RKO (cell line): Measurements from ENCODE around the gene CELA1.

Experiments
- DNase-seq: peaks from one replicate; pipeline ENCODE4 v3.0.0-alpha.2; 2016; ENCODE audit warnings: low spot score

CELA1 gene

GRCh38 chr12:51374856-51375255, 28.4 kb upstream of the CELA1 start:
- DNase-seq = no peak

DNA sequence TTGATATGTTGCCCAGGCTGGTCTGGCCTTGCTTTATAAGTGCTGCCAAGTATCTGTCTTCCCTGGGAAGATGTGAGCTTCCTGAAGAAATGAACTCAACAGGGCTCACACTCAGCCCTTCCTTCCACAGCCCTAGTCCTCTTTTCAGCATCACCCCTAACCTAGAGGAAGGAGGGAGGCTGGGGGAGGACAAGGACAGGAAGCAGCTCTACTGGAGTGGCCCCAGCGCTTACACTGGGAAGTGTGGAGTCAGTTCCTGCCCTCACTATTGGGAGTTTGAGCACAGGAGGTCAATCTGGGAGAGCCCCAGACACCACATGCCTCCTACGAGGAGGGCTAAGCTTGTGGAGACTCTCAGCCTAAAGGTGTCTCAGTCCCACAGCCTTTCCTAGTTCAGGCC, 27.9 kb upstream of the CELA1 start:
- no peak for DNase-seq

DNA sequence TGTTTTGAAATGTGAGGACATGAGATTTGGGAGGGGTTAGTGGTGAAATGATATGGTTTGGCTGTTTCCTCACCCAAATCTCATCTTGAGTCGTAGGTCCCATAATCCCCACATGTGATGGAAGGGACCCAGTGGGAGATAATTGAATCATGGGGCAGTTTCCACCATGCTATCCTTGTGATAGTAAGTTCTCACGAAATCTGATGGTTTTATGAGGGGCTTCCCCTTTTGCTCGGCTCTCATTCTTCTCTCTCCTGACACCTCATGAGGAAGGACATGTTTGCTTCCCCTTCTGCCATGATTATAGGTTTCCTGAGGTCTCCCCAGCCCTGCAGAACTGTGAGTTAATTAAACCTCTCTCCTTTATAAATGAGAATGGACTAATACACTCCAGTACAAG, 26.7 kb upstream of the CELA1 start:
- no peak for DNase-seq

DNA sequence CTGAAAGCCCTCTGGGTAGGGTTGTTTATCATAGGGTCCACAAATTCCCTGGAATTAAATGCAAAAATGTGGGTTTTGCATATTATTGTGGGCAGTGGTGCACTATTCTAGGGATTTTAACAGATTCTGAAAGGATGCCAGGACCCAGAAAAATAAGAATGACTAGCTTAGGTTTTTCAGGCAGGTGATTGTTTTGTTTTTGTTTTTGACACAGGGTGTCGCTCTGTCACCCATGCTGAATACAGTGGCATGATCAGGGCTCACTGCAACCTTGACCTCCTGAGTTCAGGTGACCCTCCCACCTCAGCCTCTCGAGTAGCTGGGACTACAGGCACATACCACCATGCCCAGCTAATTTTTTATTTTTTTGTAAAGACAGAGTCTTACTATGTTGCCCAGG, 25.5 kb upstream of the CELA1 start:
- DNase-seq = no peak

DNA sequence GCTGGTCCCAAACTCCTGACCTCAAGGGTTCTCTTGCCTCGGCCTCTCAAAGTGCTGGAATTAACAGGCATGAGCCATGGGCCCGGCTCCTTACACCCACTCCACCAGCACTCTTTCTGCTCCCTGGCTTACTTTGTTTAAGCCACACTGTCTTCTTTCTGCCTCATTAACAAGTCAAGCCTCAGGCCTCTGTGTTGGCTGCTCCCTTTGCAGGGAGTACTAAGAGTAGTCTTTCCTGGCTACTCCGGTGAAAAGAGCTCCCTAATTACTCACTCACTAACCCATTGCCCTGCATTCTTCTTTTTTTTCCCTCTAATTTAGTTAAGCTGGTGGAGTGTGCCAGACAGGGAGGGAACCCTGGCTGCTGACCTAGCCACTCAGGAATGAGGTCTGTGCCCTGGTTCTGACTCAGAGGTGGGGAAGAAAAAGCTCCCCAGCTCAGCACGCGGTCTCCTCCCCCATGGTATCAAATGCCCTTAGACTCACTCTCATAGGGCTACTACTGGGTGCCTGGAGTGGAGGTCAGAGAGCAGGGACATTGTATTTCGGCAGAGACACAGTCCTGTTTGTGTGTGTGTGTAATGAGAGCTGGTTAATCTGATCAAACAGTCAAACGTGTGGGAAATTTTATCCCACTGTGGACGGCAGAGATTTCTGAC, 24.9 kb upstream of the CELA1 start:
- peak; percentile 97 for DNase-seq

DNA sequence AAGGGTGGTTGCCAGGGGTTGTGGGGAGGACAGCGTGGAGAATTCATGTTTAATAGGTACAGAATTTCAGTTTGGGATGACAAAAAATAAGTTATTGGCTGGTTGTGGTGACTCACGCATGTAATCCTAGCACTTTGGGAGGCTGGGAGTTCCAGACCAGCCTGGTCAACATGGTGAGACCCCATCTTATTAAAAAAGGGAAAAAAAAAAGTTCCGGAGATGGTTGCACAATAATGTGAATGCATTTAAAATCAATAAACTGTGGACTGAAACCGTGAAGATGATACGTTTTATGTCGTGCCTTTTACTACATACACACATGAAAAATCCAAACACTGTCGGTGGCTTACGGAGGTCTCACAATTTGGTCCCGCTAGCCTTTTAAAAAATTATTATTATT, 24.2 kb upstream of the CELA1 start:
- DNase-seq = no peak

- DNase-seq = no peak
These were observed 23.1 kb upstream of the CELA1 start for GRCh38 chr12:51369581-51369980.

GRCh38 chr12:51368640-51369517, 22.4 kb upstream of the CELA1 start:
- no peak for DNase-seq

DNA sequence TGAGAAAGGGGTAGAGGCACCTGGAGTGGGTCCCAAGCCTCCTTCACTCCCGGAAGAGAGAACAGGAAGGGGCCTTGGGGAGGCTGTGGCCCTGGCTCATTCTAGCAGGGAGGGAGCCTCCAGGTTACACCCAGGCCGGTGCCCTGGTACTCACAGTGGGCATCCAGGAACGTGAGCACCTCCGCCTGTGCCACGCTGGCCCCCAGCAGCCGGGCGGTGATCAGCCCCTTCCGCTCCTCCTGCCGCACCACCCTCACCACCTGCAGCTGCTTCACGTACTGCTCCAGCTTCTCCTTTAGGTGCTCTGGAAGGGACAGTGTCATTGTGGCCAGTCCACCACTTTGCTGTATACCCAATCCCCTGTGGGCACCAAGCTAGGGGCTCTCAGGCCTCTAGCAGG, 18.8 kb upstream of the CELA1 start:
- DNase-seq = no peak

- DNase-seq = no peak
These were observed 17.5 kb upstream of the CELA1 start for GRCh38 chr12:51364001-51364400.

DNA sequence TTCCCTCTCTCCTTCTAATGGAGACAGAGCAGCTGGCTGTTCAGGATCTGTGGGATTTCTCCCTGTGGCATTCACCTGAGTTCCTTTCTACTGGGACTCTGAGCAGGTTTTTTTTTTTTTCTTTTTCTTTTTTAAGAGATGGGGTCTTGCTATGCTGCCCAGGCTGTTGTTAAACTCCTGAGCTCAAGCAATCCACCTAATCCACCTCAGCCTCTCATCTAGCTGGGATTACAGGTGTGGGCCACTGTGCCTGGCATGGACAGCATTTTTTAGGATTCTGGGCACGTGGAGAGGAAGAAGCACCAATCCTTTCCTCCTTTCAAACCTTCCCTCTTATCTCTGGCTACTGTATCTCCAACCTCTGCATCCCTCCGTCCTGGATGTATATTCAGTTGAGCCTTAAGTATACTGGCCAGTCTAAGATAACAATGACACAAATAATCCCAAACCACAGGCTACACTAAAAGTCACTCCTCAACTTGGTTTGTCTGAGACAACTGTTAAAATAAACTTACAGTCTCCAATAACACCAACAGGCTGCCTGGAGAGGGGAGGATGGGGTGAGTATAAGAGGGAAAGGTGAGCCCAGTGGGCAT, 16.4 kb upstream of the CELA1 start:
- no peak for DNase-seq

- no peak for DNase-seq
These were observed 15.8 kb upstream of the CELA1 start for GRCh38 chr12:51362307-51362706.

- DNase-seq = no peak
These were observed 14.9 kb upstream of the CELA1 start for GRCh38 chr12:51361161-51362016.

DNA sequence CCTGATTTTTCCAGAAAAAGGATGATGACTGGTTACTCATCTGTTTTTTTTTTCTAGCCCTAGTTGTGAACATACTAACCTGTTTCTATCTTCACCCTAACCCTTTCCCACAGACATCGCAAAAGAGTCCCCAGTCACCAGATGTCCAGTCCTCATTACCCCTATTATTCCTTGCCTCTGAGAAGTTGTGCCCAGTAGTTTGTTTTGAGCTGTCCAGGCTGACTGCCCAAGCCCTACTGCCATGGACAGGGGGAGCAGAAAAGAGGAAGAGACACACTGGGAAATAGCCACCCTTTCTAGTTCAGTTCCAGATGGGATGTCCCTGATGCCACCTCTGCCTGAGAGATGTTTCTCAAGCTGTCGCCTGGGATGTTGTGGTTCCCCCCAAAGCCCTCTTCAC, 13.8 kb upstream of the CELA1 start:
- DNase-seq = no peak

- DNase-seq = no peak
These were observed 13.4 kb upstream of the CELA1 start for GRCh38 chr12:51359851-51360250.

DNA sequence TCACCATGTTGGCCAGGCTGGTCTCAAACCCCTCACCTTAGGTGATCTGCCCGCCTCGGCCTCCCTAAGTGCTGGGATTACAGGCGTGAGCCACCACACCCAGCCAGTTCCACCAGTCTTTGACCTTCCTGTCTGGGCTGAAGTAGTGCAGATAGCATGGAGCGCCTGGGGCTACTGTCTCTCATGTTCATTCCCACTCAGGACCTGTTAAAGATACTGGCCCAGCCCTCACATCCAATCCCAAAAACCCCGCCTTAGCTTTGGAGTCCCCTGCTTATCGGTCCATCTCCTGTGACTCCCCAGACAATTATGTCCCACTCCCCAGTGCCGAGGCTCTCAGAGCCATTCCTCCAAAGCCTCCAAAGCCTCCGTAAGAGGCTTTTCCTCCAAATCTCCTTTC, 12.0 kb upstream of the CELA1 start:
- DNase-seq = no peak

DNA sequence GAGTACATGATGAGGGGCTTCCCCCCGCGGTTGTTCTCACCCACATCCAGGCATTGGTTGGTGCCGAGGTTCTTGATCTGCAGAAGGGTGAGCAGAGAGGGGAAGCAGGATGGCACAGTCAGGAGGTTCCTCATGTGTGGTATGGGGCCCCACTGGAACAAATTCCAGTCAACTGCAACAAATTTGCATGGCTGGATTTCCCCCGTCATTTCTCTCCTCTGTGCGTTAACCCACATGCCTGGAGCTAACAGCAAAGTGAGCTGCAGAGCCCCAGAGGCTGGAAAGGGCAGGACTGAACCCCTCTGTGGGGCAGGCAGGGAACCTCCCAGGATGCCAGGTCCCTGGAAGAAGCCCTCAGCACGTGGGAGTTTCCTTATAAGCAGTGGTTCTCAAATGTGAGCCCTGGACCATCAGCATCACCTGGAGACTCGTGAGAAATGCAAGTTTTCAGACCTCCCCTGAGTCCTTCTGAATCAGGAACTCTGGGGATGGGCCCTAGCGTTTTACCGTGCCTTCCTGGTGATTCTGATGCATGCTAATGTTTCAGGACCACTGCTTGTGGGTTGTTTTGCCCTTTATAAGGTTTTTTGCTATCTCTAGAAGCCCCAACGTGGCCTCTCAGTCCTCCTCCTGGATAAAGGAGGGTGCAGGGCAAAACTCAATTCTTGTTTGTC, 11.0 kb upstream of the CELA1 start:
- DNase-seq = no peak

DNA sequence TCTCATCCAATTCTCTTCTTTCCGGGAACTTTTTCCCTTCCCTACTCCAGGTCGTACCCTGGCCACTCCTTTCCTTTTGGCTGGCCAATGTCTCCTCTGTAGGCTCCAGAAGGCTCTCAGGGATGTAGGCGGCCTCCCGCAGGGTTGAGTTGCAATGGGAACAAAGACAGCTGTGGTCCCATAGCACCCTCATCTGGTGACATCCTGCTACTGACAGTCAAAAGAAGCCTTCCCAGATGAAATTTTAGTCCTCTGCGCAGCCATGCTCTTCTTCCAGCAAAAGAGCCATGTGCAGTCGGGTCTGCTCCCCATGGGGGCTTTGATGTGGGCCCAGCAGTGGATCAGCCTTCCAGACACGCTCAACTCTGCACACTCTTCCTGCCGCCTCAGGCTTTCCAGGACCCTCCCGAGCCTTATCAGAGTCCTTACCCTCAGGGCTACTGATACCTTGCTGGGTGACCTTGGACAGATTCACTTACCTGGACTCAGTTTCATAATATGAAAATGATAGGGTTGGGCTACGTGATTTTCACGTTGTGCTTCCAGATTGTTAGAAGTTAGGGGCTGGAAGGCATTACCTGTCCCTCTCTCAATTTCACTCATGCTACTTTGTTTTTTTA, 5.5 kb upstream of the CELA1 start:
- no peak for DNase-seq

DNA sequence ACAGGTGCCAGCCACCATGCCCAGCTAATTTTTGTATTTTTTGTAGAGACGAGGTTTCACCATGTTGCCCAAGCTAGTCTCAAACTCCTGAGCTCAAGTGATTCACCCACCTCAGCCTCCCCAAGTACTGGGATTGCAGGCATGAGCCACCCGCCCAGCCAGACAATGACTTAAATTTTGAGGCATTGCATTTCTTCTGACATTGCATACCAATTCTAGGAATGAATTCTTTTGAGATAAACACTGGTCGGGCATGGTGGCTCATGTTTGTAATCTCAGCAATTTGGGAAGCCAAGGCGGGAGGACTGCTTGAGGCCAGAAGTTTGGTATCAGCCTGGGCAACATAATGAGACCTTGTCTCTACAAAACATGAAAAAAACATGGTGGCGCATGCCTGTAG, 2.5 kb upstream of the CELA1 start:
- no peak for DNase-seq

DNA sequence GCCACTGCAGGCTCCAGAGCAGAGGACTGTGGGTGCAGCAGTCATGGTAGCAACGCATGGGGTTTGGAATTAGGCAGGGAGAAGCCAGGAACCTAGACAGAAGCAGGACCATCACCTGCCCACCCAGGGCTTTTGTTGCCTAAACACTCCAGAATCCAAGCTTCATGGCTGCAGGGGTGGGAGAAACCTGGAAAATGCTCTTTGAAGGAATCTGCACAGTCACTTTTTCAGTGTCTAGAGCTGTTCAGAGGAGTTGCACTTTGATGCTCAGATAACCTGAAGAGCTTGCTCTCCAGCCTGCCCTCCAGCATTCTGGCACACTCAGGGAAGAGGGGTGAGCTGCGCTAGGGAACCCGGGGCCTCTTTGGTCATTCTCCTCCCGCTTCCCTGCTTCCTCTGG, 1.6 kb upstream of the CELA1 start:
- no peak for DNase-seq

GRCh38 chr12:51345681-51346080, 798 bp downstream of the CELA1 start:
- no peak for DNase-seq
